Hepatocyte (in vitro differentiated cells): Measurements from ENCODE around the gene RIOX2. TPM values are rescaled to one million over a fixed set of nuclear protein-coding genes. Genes with fewer than 3 reads are reported as not detected.

Experiments used
- DNase-seq: peaks from one replicate; pipeline ENCODE4 v3.0.0-alpha.2; 2016; ENCODE audit warnings: low spot score
- H2AFZ ChIP-seq: fragments of 200-600 bp; sonication (generic); 2 replicates; pipeline ENCODE4 v1.6.0; 2016; ENCODE audit warnings: antibody characterized with exemption, mild to moderate bottlenecking
- H3K27ac ChIP-seq: fragments of 200-600 bp; sonication (generic); 2 replicates; pipeline ENCODE4 v1.5.1; 2016; ENCODE audit warnings: mild to moderate bottlenecking
- H3K27me3 ChIP-seq: fragments of 200-600 bp; sonication (generic); 2 replicates; pipeline ENCODE4 v1.6.1; 2016
- H3K36me3 ChIP-seq: fragments of 200-600 bp; sonication (generic); replicated peaks from 2 replicates; pipeline ENCODE4 v1.5.1; 2016; ENCODE audit warnings: low read depth; ENCODE audit not compliant: insufficient read depth
- H3K4me1 ChIP-seq: fragments of 200-600 bp; sonication (generic); 2 replicates; pipeline ENCODE4 v1.5.1; 2016; ENCODE audit warnings: mild to moderate bottlenecking, moderate library complexity; ENCODE audit not compliant: insufficient read depth
- H3K4me2 ChIP-seq: fragments of 200-600 bp; sonication (generic); 2 replicates; pipeline ENCODE4 v1.6.0; 2016
- H3K4me3 ChIP-seq: fragments of 200-600 bp; sonication (generic); 2 replicates; pipeline ENCODE4 v1.5.1; 2016; ENCODE audit warnings: mild to moderate bottlenecking
- H3K79me2 ChIP-seq: fragments of 200-600 bp; sonication (generic); 2 replicates; pipeline ENCODE4 v1.6.0; 2017; ENCODE audit warnings: mild to moderate bottlenecking
- H3K9me2 ChIP-seq: fragments of 200-600 bp; sonication (generic); replicated peaks from 2 replicates; pipeline ENCODE4 v1.6.0; 2017; ENCODE audit warnings: mild to moderate bottlenecking; ENCODE audit not compliant: insufficient read depth
- H3K9me3 ChIP-seq: fragments of 200-600 bp; sonication (generic); 2 replicates; pipeline ENCODE4 v1.5.1; 2016; ENCODE audit warnings: low read depth, mild to moderate bottlenecking
- H4K20me1 ChIP-seq: fragments of 200-600 bp; sonication (generic); 2 replicates; pipeline ENCODE4 v1.6.0; 2016; ENCODE audit warnings: mild to moderate bottlenecking; ENCODE audit not compliant: insufficient read depth, poor library complexity, severe bottlenecking
- CTCF ChIP-seq: fragments of 200-600 bp; sonication (generic); IDR thresholded peaks from 2 replicates; pipeline ENCODE4 v1.5.1; 2016; ENCODE audit warnings: antibody characterized with exemption, mild to moderate bottlenecking; ENCODE audit not compliant: poor library complexity
- EZH2 ChIP-seq: fragments of 200-600 bp; sonication (generic); IDR thresholded peaks from 2 replicates; pipeline ENCODE4 v1.6.1; 2016; ENCODE audit warnings: antibody characterized with exemption, mild to moderate bottlenecking, borderline replicate concordance
- EZH2phosphoT487 ChIP-seq: fragments of 200-600 bp; sonication (generic); IDR thresholded peaks from one replicate; pipeline ENCODE4 v1.6.1; 2018; ENCODE audit warnings: antibody characterized with exemption, mild to moderate bottlenecking, low read depth, moderate library complexity; ENCODE audit not compliant: unreplicated experiment, severe bottlenecking
- WGBS: methylation state at CpG from one replicate; pipeline ENCODE4 v1.1.6; 2016; ENCODE audit warnings: low lambda C conversion rate; ENCODE audit errors: missing lambda C conversion rate; 5-methylcytosine and 5-hydroxymethylcytosine counted together
- polyA plus RNA-seq: library from polyadenylated mRNA; unstranded; fragments of >200 nt; fragmentation: Nextera tagmentation; extraction: Ambion mirVana; gene quantifications from 2 replicates; pipeline ENCODE4 v1.2.1, GENCODE V29; 2016
- total RNA-seq: library from RNA; depleted of rRNA; stranded (reverse); fragments of >200 nt; gene quantifications from 2 replicates; pipeline ENCODE4 v1.2.3, GENCODE V29; 2014

The RIOX2 gene
- total and polyA plus RNA-seq, 2 experiments from 2014 or later = 15.5 to 26.2 TPM

- no peaks in the 10 kb centered on the region for H3K9me2 ChIP-seq
- no peak overlapping the region for H3K4me3 ChIP-seq
- H3K4me1 ChIP-seq = peaks cover 14% of the 10 kb centered on the region
- H3K9me3 ChIP-seq = no peaks in the 10 kb centered on the region
- H3K79me2 ChIP-seq = peaks cover 9% of the 10 kb centered on the region
- no peak overlapping the region for H3K4me2 ChIP-seq
- no peak for DNase-seq
- no peaks in the 10 kb centered on the region for H3K27me3 ChIP-seq
- H4K20me1 ChIP-seq = no peaks in the 10 kb centered on the region
- WGBS = 85% methylated on average over 1 of the region's 1 CpG
- H2AFZ ChIP-seq = no peak overlapping the region
- H3K27ac ChIP-seq = no peak overlapping the region
- TF ChIP-seq EZH2phosphoT487 (no peak), CTCF (peak; percentile 23), EZH2 (no peak)
- no peaks in the 10 kb centered on the region for H3K36me3 ChIP-seq
These were observed 3.2 kb upstream of the RIOX2 start for GRCh38 chr3:97975466-97975865.

- H3K27me3 ChIP-seq = no peaks in the 10 kb centered on the region
These were observed 2.8 kb upstream of the RIOX2 start for GRCh38 chr3:97974996-97975395.

GRCh38 chr3:97972976-97973375 lies 745 bp upstream of the RIOX2 start:
- Histone ChIP-seq H3K79me2 (peaks cover 34% of the 10 kb centered on the region), H3K4me1 (peaks cover 14% of the 10 kb centered on the region), H3K36me3 (no peaks in the 10 kb centered on the region), H3K9me2 (no peaks in the 10 kb centered on the region), H3K27ac (peak overlapping the region; percentile 86), H3K4me2 (peak overlapping the region; percentile 92), H3K27me3 (no peaks in the 10 kb centered on the region), H2AFZ (peak overlapping the region; percentile 87), H3K9me3 (no peaks in the 10 kb centered on the region), H4K20me1 (no peaks in the 10 kb centered on the region), H3K4me3 (peak overlapping the region; percentile 84)
- WGBS = 96% methylated on average over 9 of the region's 9 CpGs
- DNase-seq = no peak
- no peak for TF ChIP-seq CTCF
- no peak for TF ChIP-seq EZH2
- no peak for TF ChIP-seq EZH2phosphoT487

More at GRCh38 chr3:97974996-97975395, 2.8 kb upstream of the RIOX2 start:
- Histone ChIP-seq H3K4me2 (no peak overlapping the region), H2AFZ (no peak overlapping the region), H3K4me1 (peaks cover 14% of the 10 kb centered on the region), H3K79me2 (peaks cover 14% of the 10 kb centered on the region), H4K20me1 (no peaks in the 10 kb centered on the region), H3K36me3 (no peaks in the 10 kb centered on the region), H3K9me2 (no peaks in the 10 kb centered on the region), H3K9me3 (no peaks in the 10 kb centered on the region), H3K27ac (no peak overlapping the region), H3K4me3 (no peak overlapping the region)
- WGBS = 85% methylated on average over 3 of the region's 3 CpGs
- TF ChIP-seq CTCF (no peak), EZH2phosphoT487 (no peak), EZH2 (no peak)
- DNase-seq = no peak
